Measurements from ENCODE around the gene MARCHF5. TPM values are rescaled to one million over a fixed set of nuclear protein-coding genes. Genes with fewer than 3 reads are reported as not detected.
"Not testable (repeated sequence)": the region's sequence is repeated elsewhere in the genome, so short reads cannot be mapped to it uniquely, and the experiment has no call there.

The MARCHF5 gene
- total RNA-seq, 3 donors from 2014 or later = 29.1 to 31.6 (median 29.5) TPM

GRCh38 chr10:92393173-92393572, 102.2 kb downstream of the MARCHF5 start:
- not testable (repeated sequence) for DNase-seq; H3K4me1 Mint-ChIP-seq (ENCODE audit: low read depth); H3K9me3 Mint-ChIP-seq; H3K27me3 Mint-ChIP-seq (ENCODE audit: low read depth); H3K36me3 Mint-ChIP-seq (ENCODE audit: insufficient read depth); H3K4me3 Mint-ChIP-seq; ATAC-seq

- Mint-ChIP-seq H3K4me3 (no peak overlapping the region), H3K27me3 (ENCODE audit: low read depth) (peaks cover 2% of the 10 kb centered on the region), H3K4me1 (ENCODE audit: low read depth) (no peaks in the 10 kb centered on the region), H3K9me3 (peaks cover 4% of the 10 kb centered on the region), H3K36me3 (ENCODE audit: insufficient read depth) (no peaks in the 10 kb centered on the region)
- ATAC-seq (no peak), DNase-seq (no peak)
These were observed 104.3 kb downstream of the MARCHF5 start for GRCh38 chr10:92395271-92395670.

GRCh38 chr10:92402234-92402633, 111.3 kb downstream of the MARCHF5 start:
- H3K4me1 Mint-ChIP-seq (ENCODE audit: low read depth); H3K27me3 Mint-ChIP-seq (ENCODE audit: low read depth); H3K9me3 Mint-ChIP-seq; H3K36me3 Mint-ChIP-seq (ENCODE audit: insufficient read depth); DNase-seq; ATAC-seq; H3K4me3 Mint-ChIP-seq: not testable (repeated sequence)

Other genes with a start within 250 kb of the MARCHF5 start
- gene CPEB3, start 89 bp upstream of the MARCHF5 start, total RNA-seq = under 1 TPM; 0.68 to 0.92 (median 0.82) TPM